Central memory CD8-positive, alpha-beta T cell (primary cell): ENCODE results near the gene SMIM29.
"Not testable (repeated sequence)": the region's sequence is repeated elsewhere in the genome, so short reads cannot be mapped to it uniquely, and the experiment has no call there.

Experiments
- ATAC-seq: fragments of 150-1000 bp; cut with Tn5 transposase; replicated peaks from 2 replicates; pipeline ENCODE4 v1.10.0; 2022; ENCODE audit warnings: mild to moderate bottlenecking, moderate FRiP score, moderate number of reproducible peaks; ENCODE audit not compliant: poor library complexity, severe bottlenecking; ENCODE audit errors: extremely low read depth
- DNase-seq, 2 donors: peaks; one replicate each; pipeline ENCODE4 v3.0.0; 2021; ENCODE audit warnings: low spot score in 2 of 2
- H3K27ac Mint-ChIP-seq: one replicate; pipeline ENCODE4 v1.8.0; 2022; ENCODE audit warnings: low read depth, mild to moderate bottlenecking, moderate library complexity, mixed read lengths
- H3K27me3 Mint-ChIP-seq: one replicate; pipeline ENCODE4 v1.8.0; 2022; ENCODE audit warnings: mixed read lengths
- H3K36me3 Mint-ChIP-seq: one replicate; pipeline ENCODE4 v1.8.0; 2022; ENCODE audit warnings: mild to moderate bottlenecking, moderate library complexity, mixed read lengths; ENCODE audit not compliant: insufficient read depth
- H3K4me1 Mint-ChIP-seq: one replicate; pipeline ENCODE4 v1.8.0; 2022; ENCODE audit warnings: mixed read lengths
- H3K4me3 Mint-ChIP-seq: one replicate; pipeline ENCODE4 v1.8.0; 2022; ENCODE audit warnings: mild to moderate bottlenecking, moderate library complexity, mixed read lengths
- H3K9me3 Mint-ChIP-seq: one replicate; pipeline ENCODE4 v1.8.0; 2022; ENCODE audit warnings: mixed read lengths

Gene SMIM29

DNA sequence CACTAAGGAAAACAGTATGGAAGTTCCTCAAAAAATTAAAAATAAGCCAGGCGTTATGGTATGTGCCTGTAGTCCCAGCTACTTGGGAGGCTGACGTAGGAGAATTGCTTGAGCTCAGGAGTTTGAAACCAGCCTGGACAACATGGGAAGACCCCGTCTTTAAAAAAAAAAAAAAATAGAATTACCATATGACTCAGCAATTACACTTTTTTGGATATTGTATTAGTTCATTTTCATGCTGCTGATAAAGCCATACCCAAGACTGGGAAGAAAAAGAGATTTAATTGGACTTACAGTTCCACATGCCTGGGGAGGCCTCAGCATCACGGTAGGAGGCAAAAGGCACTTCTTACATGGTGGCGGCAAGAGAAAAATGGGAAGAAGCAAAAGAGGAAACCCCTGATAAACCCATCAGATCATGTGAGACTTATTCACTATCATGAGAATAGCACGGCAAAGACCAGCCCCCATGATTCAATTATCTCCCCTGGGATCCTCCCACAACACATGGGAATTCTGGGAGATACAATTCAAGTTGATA lies 10.8 kb upstream of the SMIM29 start:
- no peak overlapping the region for H3K4me3 Mint-ChIP-seq
- DNase-seq (no peak), ATAC-seq (no peak)
- no peaks in the 10 kb centered on the region for H3K9me3 Mint-ChIP-seq
- H3K36me3 Mint-ChIP-seq = peaks cover 2% of the 10 kb centered on the region
- H3K4me1 Mint-ChIP-seq = no peaks in the 10 kb centered on the region
- no peaks in the 10 kb centered on the region for H3K27me3 Mint-ChIP-seq
- no peak overlapping the region for H3K27ac Mint-ChIP-seq

DNA sequence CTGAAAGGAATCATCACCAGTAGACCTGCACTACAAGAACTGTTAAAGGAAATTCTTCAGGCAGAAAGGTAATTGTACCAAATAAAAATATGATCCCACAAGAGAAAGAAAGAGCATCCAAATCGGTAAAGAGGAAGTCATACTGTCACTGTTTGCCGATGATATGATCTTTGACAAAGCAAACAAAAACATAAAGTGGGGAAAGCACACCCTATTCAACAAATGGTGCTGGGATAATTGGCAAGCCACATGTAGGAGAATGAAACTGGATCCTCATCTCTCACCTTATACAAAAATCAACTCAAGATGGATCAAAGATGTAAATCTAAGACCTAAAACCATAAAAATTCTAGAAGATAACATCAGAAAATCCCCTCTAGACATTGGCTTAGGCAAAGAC lies 3.6 kb upstream of the SMIM29 start:
- H3K27ac Mint-ChIP-seq, DNase-seq, H3K27me3 Mint-ChIP-seq, H3K4me3 Mint-ChIP-seq, ATAC-seq, H3K9me3 Mint-ChIP-seq: not testable (repeated sequence)
- Mint-ChIP-seq H3K4me1 (peaks cover 18% of the 10 kb centered on the region), H3K36me3 (peaks cover 13% of the 10 kb centered on the region)

GRCh38 chr6:34249469-34250261 lies 859 bp upstream of the SMIM29 start:
- Mint-ChIP-seq H3K9me3 (no peaks in the 10 kb centered on the region), H3K36me3 (peaks cover 22% of the 10 kb centered on the region), H3K27me3 (no peaks in the 10 kb centered on the region), H3K4me1 (peaks cover 40% of the 10 kb centered on the region), H3K27ac (peak overlapping the region; percentile 97), H3K4me3 (peak overlapping the region; percentile 93)
- ATAC-seq = peak; percentile 43
- DNase-seq = no peak

GRCh38 chr6:34248198-34248726 lies 544 bp downstream of the SMIM29 start:
- ATAC-seq = peak; percentile 9
- H3K27ac Mint-ChIP-seq = peak overlapping the region; percentile 97
- peaks cover 44% of the 10 kb centered on the region for H3K4me1 Mint-ChIP-seq
- no peak for DNase-seq
- peaks cover 24% of the 10 kb centered on the region for H3K36me3 Mint-ChIP-seq
- no peaks in the 10 kb centered on the region for H3K9me3 Mint-ChIP-seq
- no peaks in the 10 kb centered on the region for H3K27me3 Mint-ChIP-seq
- H3K4me3 Mint-ChIP-seq = peak overlapping the region; percentile 93

- Mint-ChIP-seq H3K27me3 (no peaks in the 10 kb centered on the region), H3K36me3 (peaks cover 29% of the 10 kb centered on the region), H3K4me1 (peaks cover 51% of the 10 kb centered on the region), H3K4me3 (peak overlapping the region; percentile 93), H3K9me3 (no peaks in the 10 kb centered on the region), H3K27ac (peak overlapping the region; percentile 97)
- ATAC-seq (no peak), DNase-seq (no peak)
Observed at GRCh38 chr6:34247481-34248197, 1.2 kb downstream of the SMIM29 start.

GRCh38 chr6:34246563-34247391 lies 2.0 kb downstream of the SMIM29 start:
- peaks cover 57% of the 10 kb centered on the region for H3K4me1 Mint-ChIP-seq
- ATAC-seq = no peak
- H3K9me3 Mint-ChIP-seq = no peaks in the 10 kb centered on the region
- peaks cover 34% of the 10 kb centered on the region for H3K36me3 Mint-ChIP-seq
- H3K27ac Mint-ChIP-seq = no peak overlapping the region
- peak overlapping the region; percentile 93 for H3K4me3 Mint-ChIP-seq
- H3K27me3 Mint-ChIP-seq = no peaks in the 10 kb centered on the region
- DNase-seq = peak in 1 of 2 donors; percentile 21

GRCh38 chr6:34246249-34246562 lies 2.6 kb downstream of the SMIM29 start:
- H3K27me3 Mint-ChIP-seq = no peaks in the 10 kb centered on the region
- no peak overlapping the region for H3K4me3 Mint-ChIP-seq
- peaks cover 62% of the 10 kb centered on the region for H3K4me1 Mint-ChIP-seq

GRCh38 chr6:34245761-34246140 lies 3.1 kb downstream of the SMIM29 start:
- peak overlapping the region; percentile 25 for H3K4me3 Mint-ChIP-seq
- H3K4me1 Mint-ChIP-seq = peaks cover 62% of the 10 kb centered on the region
- H3K36me3 Mint-ChIP-seq = peaks cover 35% of the 10 kb centered on the region
- H3K9me3 Mint-ChIP-seq, DNase-seq, H3K27me3 Mint-ChIP-seq, H3K27ac Mint-ChIP-seq, ATAC-seq: not testable (repeated sequence)

More at GRCh38 chr6:34246249-34246562, 2.6 kb downstream of the SMIM29 start:
- ATAC-seq (no peak), DNase-seq (no peak)
- no peaks in the 10 kb centered on the region for H3K9me3 Mint-ChIP-seq
- no peak overlapping the region for H3K27ac Mint-ChIP-seq
- H3K36me3 Mint-ChIP-seq = peaks cover 35% of the 10 kb centered on the region

GRCh38 chr6:34245032-34245760 lies 3.6 kb downstream of the SMIM29 start:
- H3K9me3 Mint-ChIP-seq, H3K4me3 Mint-ChIP-seq, DNase-seq, H3K27me3 Mint-ChIP-seq, ATAC-seq, H3K27ac Mint-ChIP-seq: not testable (repeated sequence)
- Mint-ChIP-seq H3K4me1 (peaks cover 65% of the 10 kb centered on the region), H3K36me3 (peaks cover 37% of the 10 kb centered on the region)

GRCh38 chr6:34243901-34244884 lies 4.6 kb downstream of the SMIM29 start:
- no peak overlapping the region for H3K27ac Mint-ChIP-seq
- no peak for ATAC-seq
- no peaks in the 10 kb centered on the region for H3K9me3 Mint-ChIP-seq
- peaks cover 67% of the 10 kb centered on the region for H3K4me1 Mint-ChIP-seq
- no peaks in the 10 kb centered on the region for H3K27me3 Mint-ChIP-seq
- no peak overlapping the region for H3K4me3 Mint-ChIP-seq
- peaks cover 33% of the 10 kb centered on the region for H3K36me3 Mint-ChIP-seq
- no peak for DNase-seq
